Cardiac fibroblast (primary cell): ENCODE measurements around the gene TPCN2.
A peak's percentile ranks its signal among the peaks of the same experiment; 100 is the strongest.

Experiments
- DNase-seq, 2 donors: peaks; one replicate each; pipeline versions ENCODE4 v3.0.0 to v3.0.0-alpha.2; 2010; ENCODE audit warnings: low read depth in 2 of 2
- H3K4me3 ChIP-seq, 2 donors: replicated peaks in 1 of 2; 1 replicate in 1 of 2; 2 replicates in 1 of 2; pipeline ENCODE4 v1.5.1; 2011; ENCODE audit warnings: low read depth in 2 of 2, low read length in 2 of 2, mild to moderate bottlenecking in 2 of 2, moderate library complexity in 1 of 2
- TF ChIP-seq, protein P1 (sequence below): IDR thresholded peaks from one replicate; pipeline ENCODE4 v1.5.1; 2011; ENCODE audit warnings: low read depth, mild to moderate bottlenecking, low read length, inconsistent platforms

The TPCN2 gene

GRCh38 chr11:69122326-69122629 lies 73.5 kb downstream of the TPCN2 start:
- TF ChIP-seq, protein P1, sequence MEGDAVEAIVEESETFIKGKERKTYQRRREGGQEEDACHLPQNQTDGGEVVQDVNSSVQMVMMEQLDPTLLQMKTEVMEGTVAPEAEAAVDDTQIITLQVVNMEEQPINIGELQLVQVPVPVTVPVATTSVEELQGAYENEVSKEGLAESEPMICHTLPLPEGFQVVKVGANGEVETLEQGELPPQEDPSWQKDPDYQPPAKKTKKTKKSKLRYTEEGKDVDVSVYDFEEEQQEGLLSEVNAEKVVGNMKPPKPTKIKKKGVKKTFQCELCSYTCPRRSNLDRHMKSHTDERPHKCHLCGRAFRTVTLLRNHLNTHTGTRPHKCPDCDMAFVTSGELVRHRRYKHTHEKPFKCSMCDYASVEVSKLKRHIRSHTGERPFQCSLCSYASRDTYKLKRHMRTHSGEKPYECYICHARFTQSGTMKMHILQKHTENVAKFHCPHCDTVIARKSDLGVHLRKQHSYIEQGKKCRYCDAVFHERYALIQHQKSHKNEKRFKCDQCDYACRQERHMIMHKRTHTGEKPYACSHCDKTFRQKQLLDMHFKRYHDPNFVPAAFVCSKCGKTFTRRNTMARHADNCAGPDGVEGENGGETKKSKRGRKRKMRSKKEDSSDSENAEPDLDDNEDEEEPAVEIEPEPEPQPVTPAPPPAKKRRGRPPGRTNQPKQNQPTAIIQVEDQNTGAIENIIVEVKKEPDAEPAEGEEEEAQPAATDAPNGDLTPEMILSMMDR = no peak
- H3K4me3 ChIP-seq = no peak overlapping the region
- no peak for DNase-seq

- TF ChIP-seq, protein P1 = no peak
- H3K4me3 ChIP-seq = no peak overlapping the region
Measured at GRCh38 chr11:69122630-69123431, 74.1 kb downstream of the TPCN2 start.

GRCh38 chr11:69123593-69124545 lies 75.1 kb downstream of the TPCN2 start:
- no peak for DNase-seq
- no peak overlapping the region for H3K4me3 ChIP-seq
- TF ChIP-seq, protein P1 = no peak

More at GRCh38 chr11:69122630-69123431, 74.1 kb downstream of the TPCN2 start:
- peak; percentile 67 to 74 for DNase-seq

DNA sequence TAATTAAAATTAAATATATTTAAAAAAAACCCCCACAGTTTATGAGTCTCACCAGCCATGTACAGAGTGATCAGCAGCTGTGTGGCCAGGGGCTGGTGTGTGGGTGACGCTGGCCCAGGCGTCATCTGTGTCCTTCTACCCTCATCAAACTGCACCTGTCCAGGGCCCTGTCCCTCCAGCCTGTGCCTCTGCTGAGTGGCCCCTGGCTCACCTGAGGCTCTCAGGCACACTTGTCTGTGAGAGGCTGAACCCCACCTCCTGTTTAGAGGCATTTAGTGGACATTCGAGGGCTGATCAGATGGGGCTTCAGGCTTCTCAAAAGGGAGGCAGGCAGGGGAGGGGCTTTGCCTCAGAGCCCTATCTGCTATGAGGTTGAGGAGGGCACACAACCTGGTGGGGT lies 77.1 kb downstream of the TPCN2 start:
- TF ChIP-seq, protein P1 = no peak
- no peak overlapping the region for H3K4me3 ChIP-seq
- no peak for DNase-seq

GRCh38 chr11:69126286-69126685 lies 77.6 kb downstream of the TPCN2 start:
- no peak for DNase-seq
- TF ChIP-seq, protein P1 = no peak
- H3K4me3 ChIP-seq = no peak overlapping the region

DNA sequence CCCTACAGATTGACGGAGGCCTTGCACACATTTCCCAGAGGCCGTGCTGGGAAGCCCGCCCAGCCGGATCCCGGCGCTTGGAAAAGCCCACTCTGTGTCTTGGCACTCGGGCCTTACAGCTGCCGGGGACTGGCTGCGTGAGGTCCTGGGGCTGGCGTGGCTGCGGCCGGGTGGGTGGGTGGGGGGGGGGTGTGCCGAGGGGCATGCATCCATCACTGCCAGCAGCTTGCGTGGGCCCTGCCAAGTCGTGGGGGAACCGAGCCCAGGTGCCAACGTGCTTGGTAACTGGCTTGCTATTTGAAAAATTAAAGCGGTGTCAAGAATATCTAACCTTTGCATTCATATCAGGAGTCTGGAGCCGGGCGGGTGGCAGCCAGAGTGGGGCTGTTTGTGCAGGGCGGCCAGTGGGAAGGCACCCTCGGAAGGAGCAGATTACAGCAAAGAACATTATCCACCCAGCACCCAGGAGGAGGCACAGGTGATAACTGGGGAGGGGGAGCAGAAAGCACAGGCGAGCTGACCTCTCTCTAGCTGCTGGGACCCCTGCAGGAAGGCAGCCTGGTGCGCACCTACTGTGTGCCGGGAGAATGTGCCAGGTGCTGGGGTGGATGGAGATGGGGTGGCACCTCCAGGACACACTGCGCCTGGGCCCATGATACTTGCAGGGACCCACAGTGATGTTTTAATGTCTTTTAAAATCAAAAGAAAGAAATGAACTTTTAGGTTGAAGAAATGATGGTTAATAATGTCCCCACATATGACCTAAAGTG lies 78.5 kb downstream of the TPCN2 start:
- TF ChIP-seq, protein P1 = no peak
- no peak for DNase-seq
- H3K4me3 ChIP-seq = no peak overlapping the region
